KOPT-K1 (cell line): ENCODE data around the gene DPM2.
A peak's percentile ranks its signal among the peaks of the same experiment; 100 is the strongest.

ENCODE experiments used
- H3K27ac ChIP-seq: fragments of 200-600 bp; sonication (generic); 2 replicates; pipeline ENCODE4 v1.5.1; 2016; ENCODE audit warnings: antibody characterized with exemption, mild to moderate bottlenecking, low read depth, low read length; ENCODE audit not compliant: poor library complexity, severe bottlenecking
- H3K36me3 ChIP-seq: fragments of 200-600 bp; sonication (generic); 2 replicates; pipeline ENCODE4 v1.5.1; 2017; ENCODE audit warnings: antibody characterized with exemption, mild to moderate bottlenecking, low read length, moderate library complexity; ENCODE audit not compliant: insufficient read depth
- H3K9me3 ChIP-seq: fragments of 200-600 bp; sonication (generic); 2 replicates; pipeline ENCODE4 v1.5.1; 2017; ENCODE audit warnings: antibody characterized with exemption, low read length, mild to moderate bottlenecking; ENCODE audit not compliant: insufficient read depth, poor library complexity, severe bottlenecking

Gene DPM2

DNA sequence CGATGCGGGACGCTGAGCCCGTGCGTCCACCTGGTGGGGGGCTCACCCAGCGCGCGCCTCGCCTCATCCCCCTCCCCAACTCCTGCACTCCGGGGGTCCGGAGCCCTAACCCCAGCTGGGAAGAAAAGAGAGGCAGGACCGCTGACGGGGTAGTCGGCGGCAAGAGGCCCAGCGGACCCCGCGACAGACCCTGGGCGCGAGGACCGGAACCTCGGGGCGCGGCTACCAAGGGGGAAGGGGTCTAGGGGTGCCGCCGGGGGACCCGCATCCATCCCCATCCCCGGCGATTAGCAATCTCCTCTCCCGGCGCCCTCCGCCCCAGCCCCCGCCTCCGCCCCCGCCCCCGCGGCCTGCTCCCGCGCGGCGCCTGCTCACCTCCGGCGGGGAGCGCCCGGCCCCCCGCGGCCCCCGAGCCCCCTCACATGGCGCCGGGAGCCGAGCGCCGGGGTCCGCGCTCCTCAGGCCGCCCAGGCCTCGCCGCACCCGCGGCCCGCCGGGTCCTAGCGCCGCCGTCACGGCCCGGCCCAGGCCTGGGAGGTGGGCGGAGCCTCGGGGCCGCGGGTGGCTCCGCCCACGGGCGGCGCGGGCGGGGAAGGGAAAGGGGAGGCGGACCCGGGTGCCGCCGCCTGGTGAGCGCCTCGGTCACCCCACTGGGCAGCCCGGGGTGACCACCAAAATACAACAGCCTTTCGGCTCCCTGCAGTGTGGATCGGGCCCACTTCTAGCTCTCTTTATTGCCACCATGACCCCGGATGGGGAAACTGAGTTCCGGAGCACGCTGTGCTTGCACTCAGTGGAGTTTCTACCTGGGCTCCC, 38.3 kb downstream of the DPM2 start, which contains the start of gene ST6GALNAC6:
TSS of gene ST6GALNAC6 (minus strand) at position 476 of the 816 bp plus-strand sequence. CDS start 1,622 bp downstream, outside the sequence.
- Histone ChIP-seq H3K36me3 (peaks cover 17% of the 10 kb centered on the region), H3K9me3 (no peaks in the 10 kb centered on the region), H3K27ac (peak within 1 kb of the TSS; percentile 53)

DNA sequence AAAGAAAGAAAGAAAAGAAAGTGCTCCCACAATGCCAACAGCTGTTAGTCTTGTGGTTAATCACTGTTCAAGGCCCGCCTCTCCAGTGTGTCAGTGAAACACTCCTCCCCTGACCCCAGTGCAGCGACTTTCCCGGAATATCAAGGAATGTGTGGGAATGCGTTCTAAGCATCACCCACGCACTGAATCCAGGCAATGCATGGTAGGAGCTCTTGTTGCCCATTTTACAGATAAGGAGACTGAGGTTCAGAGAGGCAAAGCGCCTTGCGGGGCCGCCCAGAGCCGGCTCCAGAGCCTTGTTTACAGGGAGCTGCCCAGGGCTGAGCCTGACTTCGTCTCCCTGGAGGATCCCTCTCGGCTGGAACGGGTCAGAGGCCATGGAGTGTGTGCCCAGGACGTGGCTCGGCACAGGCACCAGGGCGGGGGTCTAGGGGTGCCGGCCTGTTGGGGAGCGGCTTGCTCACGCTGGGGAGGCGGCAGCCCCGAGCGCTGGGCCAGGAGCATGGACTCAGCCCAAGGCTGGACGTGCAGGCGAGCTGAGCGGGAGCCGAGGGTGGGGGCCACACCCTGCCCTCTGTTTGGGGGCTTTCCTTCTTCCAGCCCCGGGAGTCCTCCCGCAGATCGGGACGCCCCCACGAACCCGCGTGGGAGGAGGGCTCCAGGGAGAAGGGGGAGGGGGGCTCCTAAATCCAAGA, 39.1 kb downstream of the DPM2 start:
- Histone ChIP-seq H3K27ac (peak overlapping the region; percentile 51), H3K9me3 (peaks cover 6% of the 10 kb centered on the region)

GRCh38 chr9:127897193-127897692, 40.4 kb downstream of the DPM2 start:
- Histone ChIP-seq H3K9me3 (peaks cover 18% of the 10 kb centered on the region), H3K27ac (no peak overlapping the region), H3K36me3 (peaks cover 38% of the 10 kb centered on the region)

More for the DNA sequence above, 39.1 kb downstream of the DPM2 start:
- H3K36me3 ChIP-seq, result peaks cover 25% of the 10 kb centered on the region

GRCh38 chr9:127896395-127897192, 41.1 kb downstream of the DPM2 start:
- Histone ChIP-seq H3K9me3 (peaks cover 18% of the 10 kb centered on the region), H3K36me3 (peaks cover 39% of the 10 kb centered on the region), H3K27ac (no peak overlapping the region)

DNA sequence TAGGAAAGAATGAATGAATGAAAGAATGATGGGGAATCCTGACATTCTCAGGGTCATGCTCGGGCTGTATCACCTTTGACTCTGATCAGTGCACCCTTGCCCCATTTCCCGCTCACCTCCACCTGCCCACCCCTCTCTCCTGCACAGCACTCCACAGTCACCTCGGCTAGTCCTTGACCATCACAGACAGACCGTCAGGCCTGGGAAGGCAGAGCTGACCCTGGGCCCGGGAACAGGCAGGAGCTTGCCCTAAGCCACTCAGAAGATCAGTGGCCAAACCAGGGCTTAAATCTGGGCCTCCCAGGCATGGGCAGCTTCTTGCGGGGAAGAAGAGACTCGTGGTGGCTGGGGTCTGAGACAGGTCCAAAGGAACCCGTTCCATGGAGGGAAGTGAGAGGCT, 41.8 kb downstream of the DPM2 start:
- no peak overlapping the region for H3K27ac ChIP-seq
- peaks cover 44% of the 10 kb centered on the region for H3K36me3 ChIP-seq
- peaks cover 18% of the 10 kb centered on the region for H3K9me3 ChIP-seq

DNA sequence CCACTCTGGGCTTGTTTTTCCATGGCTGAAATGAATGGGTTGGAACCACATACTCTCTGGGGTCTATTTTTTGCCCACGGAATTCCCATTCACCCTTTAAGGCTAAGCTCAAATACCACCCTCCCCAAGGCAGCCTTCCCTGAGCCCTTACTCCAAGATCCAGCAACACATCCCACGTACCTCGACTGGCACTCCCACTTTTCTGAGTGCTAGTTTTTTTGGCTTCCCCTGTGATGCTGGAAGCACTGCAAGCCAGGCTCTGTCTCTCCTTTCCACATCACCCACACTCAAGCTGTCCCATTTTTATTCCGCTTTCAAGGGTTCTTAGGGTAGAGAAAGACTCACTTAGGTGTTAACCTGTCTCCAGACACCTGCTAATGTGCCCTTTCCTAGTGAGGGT, 44.3 kb downstream of the DPM2 start:
- Histone ChIP-seq H3K27ac (no peak overlapping the region), H3K9me3 (peaks cover 18% of the 10 kb centered on the region), H3K36me3 (peaks cover 54% of the 10 kb centered on the region)

GRCh38 chr9:127892831-127893230, 44.8 kb downstream of the DPM2 start:
- Histone ChIP-seq H3K9me3 (peaks cover 18% of the 10 kb centered on the region), H3K27ac (no peak overlapping the region), H3K36me3 (peaks cover 55% of the 10 kb centered on the region)

DNA sequence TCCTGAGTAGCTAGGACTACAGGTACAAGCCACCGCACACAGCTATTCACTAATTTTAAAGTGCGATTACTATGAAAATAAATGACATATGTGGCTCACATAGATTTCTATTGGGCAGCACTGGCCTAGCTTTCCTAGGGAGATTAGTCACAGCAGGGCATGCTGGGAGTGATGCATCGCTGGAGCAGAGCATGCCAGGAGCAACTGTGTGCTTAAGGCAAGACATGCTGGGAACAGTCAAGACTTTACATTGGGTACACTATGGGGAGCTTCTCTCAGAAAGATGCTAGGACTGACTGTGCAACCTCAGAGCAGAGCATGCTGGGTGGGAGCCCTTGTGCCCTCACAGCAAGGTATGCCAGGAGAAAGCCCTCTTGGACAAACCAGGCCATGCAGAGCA, 47.6 kb downstream of the DPM2 start:
- H3K36me3 ChIP-seq, result peaks cover 58% of the 10 kb centered on the region
- no peak overlapping the region for H3K27ac ChIP-seq
- peaks cover 18% of the 10 kb centered on the region for H3K9me3 ChIP-seq

GRCh38 chr9:127887792-127888191, 49.9 kb downstream of the DPM2 start:
- no peak overlapping the region for H3K27ac ChIP-seq
- peaks cover 4% of the 10 kb centered on the region for H3K9me3 ChIP-seq
- H3K36me3 ChIP-seq, result peaks cover 35% of the 10 kb centered on the region

- Histone ChIP-seq H3K27ac (no peak overlapping the region), H3K36me3 (peaks cover 29% of the 10 kb centered on the region; the same call in 1 of the 2 replicates), H3K9me3 (no peaks in the 10 kb centered on the region)
These were observed 51.2 kb downstream of the DPM2 start for GRCh38 chr9:127886401-127886972.

DNA sequence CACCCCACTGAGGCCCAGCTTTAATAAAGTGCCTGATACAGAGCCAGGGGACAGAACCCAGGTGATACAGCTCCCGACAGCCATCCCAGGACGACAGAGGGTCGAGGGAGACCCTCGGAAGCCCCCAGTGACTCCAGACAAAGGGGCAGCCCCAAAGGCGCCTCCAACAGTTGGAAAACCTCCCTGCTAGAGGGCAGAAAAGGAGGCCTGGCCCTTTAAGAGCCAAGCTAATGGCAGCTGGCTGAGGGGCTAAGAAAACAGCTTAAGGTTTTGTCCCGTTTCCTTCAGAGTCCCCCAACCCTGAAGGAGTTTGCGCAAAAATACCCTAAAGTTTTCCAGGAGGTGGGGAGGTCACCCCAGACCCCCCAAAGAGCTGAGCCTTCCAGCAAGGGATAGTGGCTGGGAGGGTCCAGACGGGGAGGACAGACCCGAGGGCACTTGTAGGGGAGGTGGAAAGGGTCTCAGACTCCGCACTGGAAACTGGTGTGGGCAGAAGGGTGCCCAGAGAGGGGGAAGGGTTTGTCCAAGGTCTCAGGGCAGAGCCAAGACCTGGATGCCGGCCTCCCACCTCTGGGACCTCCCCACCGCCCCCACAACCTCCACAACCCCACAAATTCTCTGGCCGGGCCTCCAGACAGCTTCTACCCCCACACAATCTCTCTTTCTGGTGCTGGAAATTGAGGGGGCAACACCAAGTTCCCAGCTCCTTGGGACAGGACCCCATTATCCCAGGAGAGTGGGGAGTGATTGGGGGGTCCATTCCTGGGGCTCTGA, 52.0 kb downstream of the DPM2 start:
- Histone ChIP-seq H3K9me3 (no peaks in the 10 kb centered on the region), H3K27ac (no peak overlapping the region), H3K36me3 (peaks cover 23% of the 10 kb centered on the region; the same call in 1 of the 2 replicates)
